Esophagus squamous epithelium (tissue), 4 donors: ENCODE data around the gene DOK6.

ENCODE experiments used
- CTCF ChIP-seq, 6 experiments: fragments of 450-650 bp in 4 of 6; fragments of 200-600 bp in 2 of 6; sonication (generic) in 2 of 6; IDR thresholded peaks; one replicate each; pipeline ENCODE4 v1.5.1; 2016 to 2019; ENCODE audit warnings: antibody characterized with exemption in 6 of 6, mild to moderate bottlenecking in 4 of 6, moderate library complexity in 4 of 6
- POLR2A ChIP-seq, 4 donors: fragments of 450-650 bp; IDR thresholded peaks; one replicate each; pipeline ENCODE4 v1.6.1; 2017; ENCODE audit warnings: antibody characterized with exemption in 4 of 4, mild to moderate bottlenecking in 4 of 4, moderate library complexity in 3 of 4

- TF ChIP-seq CTCF (IDR thresholded peaks at IDR 0.05) = no peak
- TF ChIP-seq POLR2A (IDR thresholded peaks at IDR 0.05) = no peak
Measured at GRCh38 chr18:69529151-69529550, 128.5 kb downstream of the DOK6 start.
